GM19193 (cell line): ENCODE results near the gene SPIN1.

Experiments used
- POLR2A ChIP-seq: IDR thresholded peaks from 4 replicates; pipeline ENCODE4 v1.6.1; 2011; ENCODE audit not compliant: insufficient read depth, insufficient read length; ENCODE audit errors: extremely low read depth

SPIN1 gene

GRCh38 chr9:88383176-88383575 lies 5.1 kb upstream of the SPIN1 start:
- no peak for TF ChIP-seq POLR2A

GRCh38 chr9:88387036-88387551 lies 1.1 kb upstream of the SPIN1 start:
- no peak for TF ChIP-seq POLR2A

GRCh38 chr9:88387552-88388202 lies 567 bp upstream of the SPIN1 start:
- TF ChIP-seq POLR2A: no peak

GRCh38 chr9:88388886-88389605 lies 802 bp downstream of the SPIN1 start:
- TF ChIP-seq POLR2A: no peak

- no peak for TF ChIP-seq POLR2A
Measured at GRCh38 chr9:88390371-88390990, 2.2 kb downstream of the SPIN1 start.

- TF ChIP-seq POLR2A: no peak
Measured at GRCh38 chr9:88391236-88391635, 3.0 kb downstream of the SPIN1 start.

GRCh38 chr9:88391921-88392320 lies 3.7 kb downstream of the SPIN1 start:
- no peak for TF ChIP-seq POLR2A

- TF ChIP-seq POLR2A: no peak
Measured at GRCh38 chr9:88392549-88392948, 4.3 kb downstream of the SPIN1 start.

- no peak for TF ChIP-seq POLR2A
Measured at GRCh38 chr9:88396836-88397577, 8.8 kb downstream of the SPIN1 start.

GRCh38 chr9:88398016-88398415 lies 9.8 kb downstream of the SPIN1 start:
- TF ChIP-seq POLR2A: no peak

- no peak for TF ChIP-seq POLR2A
Measured at GRCh38 chr9:88399966-88400365, 11.7 kb downstream of the SPIN1 start.

- no peak for TF ChIP-seq POLR2A
Measured at GRCh38 chr9:88403340-88403739, 15.1 kb downstream of the SPIN1 start.

- no peak for TF ChIP-seq POLR2A
Measured at GRCh38 chr9:88406051-88406450, 17.8 kb downstream of the SPIN1 start.

- no peak for TF ChIP-seq POLR2A
Measured at GRCh38 chr9:88411471-88411870, 23.2 kb downstream of the SPIN1 start.

GRCh38 chr9:88414298-88414697 lies 26.1 kb downstream of the SPIN1 start:
- no peak for TF ChIP-seq POLR2A
